Measurements from ENCODE around the gene TIPRL. TPM values are rescaled to one million over a fixed set of nuclear protein-coding genes. Genes with fewer than 3 reads are reported as not detected.

TIPRL gene
- polyA plus RNA-seq, 1 of the 3 experiments (the other 2 are of a cell fraction): 16.4 TPM

DNA sequence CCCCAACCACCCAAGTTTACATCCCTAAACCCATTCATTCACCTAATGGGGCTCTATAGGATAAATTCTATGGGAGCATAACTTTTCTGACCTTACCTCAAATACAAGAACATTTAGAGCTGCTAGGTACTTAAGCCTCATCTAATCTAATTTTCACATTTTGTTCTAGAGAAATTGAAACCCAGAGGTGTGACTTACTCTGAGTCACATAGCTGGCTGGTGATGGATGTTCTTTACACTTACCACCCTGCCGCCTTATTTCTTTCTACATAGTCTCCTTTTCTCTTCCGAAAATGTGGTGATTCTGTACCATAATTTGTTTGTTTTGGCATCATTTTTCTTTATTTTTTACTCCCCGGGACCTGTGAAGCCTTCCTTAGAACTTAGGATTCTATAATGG is 20.3 kb downstream of the TIPRL start:
- ChIA-PET POLR2A (no interaction called here), CTCF (no interaction called here)
- DNase-seq: no peak

More for the DNA sequence above, 20.3 kb downstream of the TIPRL start:
- Histone ChIP-seq H3K27me3 (ENCODE audit: insufficient read depth) (no peaks in the 10 kb centered on the region), H2AFZ (ENCODE audit: low read depth) (no peak overlapping the region), H3K9me2 (no peaks in the 10 kb centered on the region), H4K20me1 (ENCODE audit: insufficient read depth) (no peaks in the 10 kb centered on the region), H3F3A (replicated peaks; ENCODE audit: insufficient read depth) (peaks cover 8% of the 10 kb centered on the region), H3K4me1 (ENCODE audit: control insufficient read depth in 1 of 2, insufficient read depth in 2 of 2, low read depth in 1 of 2, low read length in 1 of 2) (no peaks in the 10 kb centered on the region; a peak in 1 of 4 replicates), H3K4me2 (no peak overlapping the region), H3K9me3 (no peaks in the 10 kb centered on the region), H3K4me3 (ENCODE audit: low read depth in 2 of 2, low read length in 1 of 2) (no peak overlapping the region), H3K79me2 (ENCODE audit: insufficient read depth) (no peaks in the 10 kb centered on the region), H3K27ac (ENCODE audit: low read depth in 2 of 2, low read length in 1 of 2) (no peak overlapping the region), H3K9ac (no peak overlapping the region), H3K36me3 (replicated peaks in 1 of 2; ENCODE audit: control insufficient read depth in 1 of 2, insufficient read depth in 2 of 2, low read length in 1 of 2) (peaks cover 72 to 88% of the 10 kb centered on the region in 2 experiments)
- 64% methylated on average over 3 of the region's 3 CpGs for WGBS (ENCODE audit: low lambda C conversion rate)
- TF ChIP-seq POLR2AphosphoS5 (IDR thresholded peaks at IDR 0.05; ENCODE audit: low read depth, low read length) (no peak), FOXM1 (IDR thresholded peaks at IDR 0.05; ENCODE audit: low read depth) (no peak), MEF2A (IDR thresholded peaks at IDR 0.05; ENCODE audit: borderline replicate concordance, low read depth) (no peak), ELF1 (IDR thresholded peaks at IDR 0.05) (no peak), SIN3A (IDR thresholded peaks at IDR 0.05; ENCODE audit: borderline replicate concordance, low read depth, low read length) (no peak), TCF12 (IDR thresholded peaks at IDR 0.05) (no peak), NRF1 (IDR thresholded peaks at IDR 0.05; ENCODE audit: low read depth, low read length) (no peak), RXRA (IDR thresholded peaks at IDR 0.05; ENCODE audit: borderline replicate concordance, low read depth) (no peak), EP300 (IDR thresholded peaks at IDR 0.05; ENCODE audit: borderline replicate concordance in 1 of 2, low read depth in 1 of 2, low read length in 1 of 2) (no peak), MXI1 (IDR thresholded peaks at IDR 0.05; ENCODE audit: low read depth, low read length) (no peak), TEAD4 (IDR thresholded peaks at IDR 0.05; ENCODE audit: borderline replicate concordance, insufficient read depth) (no peak), TAF1 (IDR thresholded peaks at IDR 0.05; ENCODE audit: borderline replicate concordance, low read depth, low read length) (no peak), SMC3 (IDR thresholded peaks at IDR 0.05; ENCODE audit: low read depth, low read length) (no peak), RFX5 (IDR thresholded peaks at IDR 0.05; ENCODE audit: low read length) (no peak), GATA2 (CRISPR knock-in tag; IDR thresholded peaks at IDR 0.05) (no peak)
- TF ChIP-seq, protein P1, sequence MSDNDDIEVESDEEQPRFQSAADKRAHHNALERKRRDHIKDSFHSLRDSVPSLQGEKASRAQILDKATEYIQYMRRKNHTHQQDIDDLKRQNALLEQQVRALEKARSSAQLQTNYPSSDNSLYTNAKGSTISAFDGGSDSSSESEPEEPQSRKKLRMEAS (IDR thresholded peaks at IDR 0.05; ENCODE audit: low read depth): no peak
- TF ChIP-seq, protein P2, sequence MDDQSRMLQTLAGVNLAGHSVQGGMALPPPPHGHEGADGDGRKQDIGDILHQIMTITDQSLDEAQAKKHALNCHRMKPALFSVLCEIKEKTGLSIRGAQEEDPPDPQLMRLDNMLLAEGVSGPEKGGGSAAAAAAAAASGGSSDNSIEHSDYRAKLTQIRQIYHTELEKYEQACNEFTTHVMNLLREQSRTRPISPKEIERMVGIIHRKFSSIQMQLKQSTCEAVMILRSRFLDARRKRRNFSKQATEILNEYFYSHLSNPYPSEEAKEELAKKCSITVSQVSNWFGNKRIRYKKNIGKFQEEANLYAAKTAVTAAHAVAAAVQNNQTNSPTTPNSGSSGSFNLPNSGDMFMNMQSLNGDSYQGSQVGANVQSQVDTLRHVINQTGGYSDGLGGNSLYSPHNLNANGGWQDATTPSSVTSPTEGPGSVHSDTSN (IDR thresholded peaks at IDR 0.05): no peak
- TF ChIP-seq, protein P3, sequence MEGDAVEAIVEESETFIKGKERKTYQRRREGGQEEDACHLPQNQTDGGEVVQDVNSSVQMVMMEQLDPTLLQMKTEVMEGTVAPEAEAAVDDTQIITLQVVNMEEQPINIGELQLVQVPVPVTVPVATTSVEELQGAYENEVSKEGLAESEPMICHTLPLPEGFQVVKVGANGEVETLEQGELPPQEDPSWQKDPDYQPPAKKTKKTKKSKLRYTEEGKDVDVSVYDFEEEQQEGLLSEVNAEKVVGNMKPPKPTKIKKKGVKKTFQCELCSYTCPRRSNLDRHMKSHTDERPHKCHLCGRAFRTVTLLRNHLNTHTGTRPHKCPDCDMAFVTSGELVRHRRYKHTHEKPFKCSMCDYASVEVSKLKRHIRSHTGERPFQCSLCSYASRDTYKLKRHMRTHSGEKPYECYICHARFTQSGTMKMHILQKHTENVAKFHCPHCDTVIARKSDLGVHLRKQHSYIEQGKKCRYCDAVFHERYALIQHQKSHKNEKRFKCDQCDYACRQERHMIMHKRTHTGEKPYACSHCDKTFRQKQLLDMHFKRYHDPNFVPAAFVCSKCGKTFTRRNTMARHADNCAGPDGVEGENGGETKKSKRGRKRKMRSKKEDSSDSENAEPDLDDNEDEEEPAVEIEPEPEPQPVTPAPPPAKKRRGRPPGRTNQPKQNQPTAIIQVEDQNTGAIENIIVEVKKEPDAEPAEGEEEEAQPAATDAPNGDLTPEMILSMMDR (IDR thresholded peaks at IDR 0.05): no peak
- TF ChIP-seq, protein P4, sequence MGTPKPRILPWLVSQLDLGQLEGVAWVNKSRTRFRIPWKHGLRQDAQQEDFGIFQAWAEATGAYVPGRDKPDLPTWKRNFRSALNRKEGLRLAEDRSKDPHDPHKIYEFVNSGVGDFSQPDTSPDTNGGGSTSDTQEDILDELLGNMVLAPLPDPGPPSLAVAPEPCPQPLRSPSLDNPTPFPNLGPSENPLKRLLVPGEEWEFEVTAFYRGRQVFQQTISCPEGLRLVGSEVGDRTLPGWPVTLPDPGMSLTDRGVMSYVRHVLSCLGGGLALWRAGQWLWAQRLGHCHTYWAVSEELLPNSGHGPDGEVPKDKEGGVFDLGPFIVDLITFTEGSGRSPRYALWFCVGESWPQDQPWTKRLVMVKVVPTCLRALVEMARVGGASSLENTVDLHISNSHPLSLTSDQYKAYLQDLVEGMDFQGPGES (IDR thresholded peaks at IDR 0.05; ENCODE audit: low read depth, low read length): no peak
- TF ChIP-seq, protein P5, sequence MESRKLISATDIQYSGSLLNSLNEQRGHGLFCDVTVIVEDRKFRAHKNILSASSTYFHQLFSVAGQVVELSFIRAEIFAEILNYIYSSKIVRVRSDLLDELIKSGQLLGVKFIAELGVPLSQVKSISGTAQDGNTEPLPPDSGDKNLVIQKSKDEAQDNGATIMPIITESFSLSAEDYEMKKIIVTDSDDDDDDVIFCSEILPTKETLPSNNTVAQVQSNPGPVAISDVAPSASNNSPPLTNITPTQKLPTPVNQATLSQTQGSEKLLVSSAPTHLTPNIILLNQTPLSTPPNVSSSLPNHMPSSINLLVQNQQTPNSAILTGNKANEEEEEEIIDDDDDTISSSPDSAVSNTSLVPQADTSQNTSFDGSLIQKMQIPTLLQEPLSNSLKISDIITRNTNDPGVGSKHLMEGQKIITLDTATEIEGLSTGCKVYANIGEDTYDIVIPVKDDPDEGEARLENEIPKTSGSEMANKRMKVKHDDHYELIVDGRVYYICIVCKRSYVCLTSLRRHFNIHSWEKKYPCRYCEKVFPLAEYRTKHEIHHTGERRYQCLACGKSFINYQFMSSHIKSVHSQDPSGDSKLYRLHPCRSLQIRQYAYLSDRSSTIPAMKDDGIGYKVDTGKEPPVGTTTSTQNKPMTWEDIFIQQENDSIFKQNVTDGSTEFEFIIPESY (IDR thresholded peaks at IDR 0.05; ENCODE audit: borderline replicate concordance, low read depth): no peak
